H9 (cell line): ENCODE measurements around the gene TRANK1. TPM values are rescaled to one million over a fixed set of nuclear protein-coding genes. Genes with fewer than 3 reads are reported as not detected.

ENCODE experiments used
- DNase-seq: peaks from one replicate; pipeline ENCODE4 v3.0.0-alpha.2; 2017
- H2AFZ ChIP-seq: one replicate; pipeline ENCODE4 v1.6.1; 2013; ENCODE audit warnings: mild to moderate bottlenecking, low read length, control low read depth, moderate library complexity
- H2AK5ac ChIP-seq: 2 replicates; pipeline ENCODE4 v1.6.1; 2013; ENCODE audit warnings: low read length, control low read depth, mixed read lengths; ENCODE audit not compliant: insufficient read length
- H2BK120ac ChIP-seq: one replicate; pipeline ENCODE4 v1.6.1; 2013; ENCODE audit warnings: low read depth, mild to moderate bottlenecking, low read length, control low read depth, inconsistent platforms; ENCODE audit not compliant: poor library complexity, severe bottlenecking
- H2BK12ac ChIP-seq: 2 replicates; pipeline ENCODE4 v1.6.1; 2013; ENCODE audit warnings: low read length, control low read depth, mixed read lengths, low read depth; ENCODE audit not compliant: insufficient read length
- H2BK15ac ChIP-seq: 2 replicates; pipeline ENCODE4 v1.6.1; 2013; ENCODE audit warnings: low read depth, low read length, control low read depth
- H2BK20ac ChIP-seq: one replicate; pipeline ENCODE4 v1.6.1; 2013; ENCODE audit warnings: low read depth, mild to moderate bottlenecking, low read length, control low read depth, inconsistent platforms; ENCODE audit not compliant: poor library complexity, severe bottlenecking
- H2BK5ac ChIP-seq: 2 replicates; pipeline ENCODE4 v1.6.1; 2013; ENCODE audit warnings: low read length, control low read depth, mixed read lengths; ENCODE audit not compliant: insufficient read length
- H3K14ac ChIP-seq: 2 replicates; pipeline ENCODE4 v1.6.1; 2013; ENCODE audit warnings: low read length, control low read depth; ENCODE audit not compliant: insufficient read depth
- H3K18ac ChIP-seq: 2 replicates; pipeline ENCODE4 v1.6.1; 2013; ENCODE audit warnings: low read depth, mild to moderate bottlenecking, mixed read lengths, low read length, control low read depth; ENCODE audit not compliant: insufficient read length
- H3K23ac ChIP-seq: 2 replicates; pipeline ENCODE4 v1.6.1; 2013; ENCODE audit warnings: low read length, control low read depth, mixed read lengths, low read depth; ENCODE audit not compliant: insufficient read length
- H3K23me2 ChIP-seq: 2 replicates; pipeline ENCODE4 v1.6.1; 2013; ENCODE audit warnings: low read depth, mild to moderate bottlenecking, mixed read lengths, low read length, control low read depth; ENCODE audit not compliant: insufficient read length, poor library complexity, severe bottlenecking
- H3K27ac ChIP-seq: 2 replicates; pipeline ENCODE4 v1.5.1; 2013; ENCODE audit warnings: low read length, control low read depth, mixed read lengths, low read depth; ENCODE audit not compliant: insufficient read length
- H3K27me3 ChIP-seq: 2 replicates; pipeline ENCODE4 v1.6.1; 2013; ENCODE audit warnings: low read length, control low read depth, inconsistent platforms; ENCODE audit not compliant: insufficient read depth
- H3K4ac ChIP-seq: 2 replicates; pipeline ENCODE4 v1.6.1; 2013; ENCODE audit warnings: low read depth, mild to moderate bottlenecking, control low read depth, inconsistent platforms, low read length, moderate library complexity
- H3K4me1 ChIP-seq: 2 replicates; pipeline ENCODE4 v1.6.1; 2013; ENCODE audit warnings: low read length, control low read depth, inconsistent platforms; ENCODE audit not compliant: insufficient read depth
- H3K4me2 ChIP-seq: 2 replicates; pipeline ENCODE4 v1.6.1; 2013; ENCODE audit warnings: low read length, control low read depth, mixed read lengths; ENCODE audit not compliant: insufficient read length, insufficient read depth
- H3K56ac ChIP-seq: 2 replicates; pipeline ENCODE4 v1.6.1; 2013; ENCODE audit warnings: low read depth, mild to moderate bottlenecking, mixed read lengths, low read length, control low read depth; ENCODE audit not compliant: insufficient read length
- H3K79me1 ChIP-seq: 2 replicates; pipeline ENCODE4 v1.6.1; 2013; ENCODE audit warnings: low read depth, mild to moderate bottlenecking, moderate library complexity, low read length, control low read depth, inconsistent platforms; ENCODE audit not compliant: insufficient read depth, poor library complexity, severe bottlenecking
- H3K79me2 ChIP-seq: 2 replicates; pipeline ENCODE4 v1.6.1; 2013; ENCODE audit warnings: low read length, control low read depth, inconsistent platforms; ENCODE audit not compliant: insufficient read depth
- H3K9ac ChIP-seq: 2 replicates; pipeline ENCODE4 v1.6.1; 2013; ENCODE audit warnings: low read length, control low read depth, mixed read lengths; ENCODE audit not compliant: insufficient read length; ENCODE audit errors: extremely low read depth
- H3K9me3 ChIP-seq: one replicate; pipeline ENCODE4 v1.6.1; 2013; ENCODE audit warnings: low read depth, low read length, inconsistent platforms; ENCODE audit not compliant: control insufficient read depth
- H3T11ph ChIP-seq: one replicate; pipeline ENCODE4 v1.6.1; 2013; ENCODE audit warnings: mild to moderate bottlenecking, low read length, control low read depth, inconsistent platforms
- H4K20me1 ChIP-seq: one replicate; pipeline ENCODE4 v1.6.1; 2013; ENCODE audit not compliant: control insufficient read depth, insufficient read length, insufficient read depth
- H4K5ac ChIP-seq: 2 replicates; pipeline ENCODE4 v1.6.1; 2013; ENCODE audit warnings: low read depth, mild to moderate bottlenecking, mixed read lengths, low read length, control low read depth; ENCODE audit not compliant: insufficient read length
- H4K8ac ChIP-seq: replicated peaks from 2 replicates; pipeline ENCODE4 v1.6.1; 2013; ENCODE audit warnings: low read length, control low read depth, mixed read lengths, low read depth; ENCODE audit not compliant: insufficient read length
- H4K91ac ChIP-seq: 2 replicates; pipeline ENCODE4 v1.6.1; 2013; ENCODE audit warnings: low read depth, mild to moderate bottlenecking, moderate library complexity, mixed read lengths, low read length, control low read depth; ENCODE audit not compliant: insufficient read length
- H3K27ac Mint-ChIP-seq, 3 experiments: 2 replicates in 2 of 3; 3 replicates in 1 of 3; pipeline ENCODE4 v1.8.0; 2020 to 2021; ENCODE audit warnings: mixed read lengths in 3 of 3, mild to moderate bottlenecking in 1 of 3, moderate library complexity in 1 of 3
- H3K27me3 Mint-ChIP-seq: 2 replicates; pipeline ENCODE4 v1.8.0; 2021; ENCODE audit warnings: low read depth, mild to moderate bottlenecking, moderate library complexity, mixed read lengths
- H3K36me3 Mint-ChIP-seq, 3 experiments: 2 replicates in 2 of 3; 3 replicates in 1 of 3; pipeline ENCODE4 v1.8.0; 2020 to 2021; ENCODE audit warnings: low read depth in 3 of 3, mixed read lengths in 3 of 3; ENCODE audit not compliant: insufficient read depth in 1 of 3
- H3K4me1 Mint-ChIP-seq, 2 experiments: 2 replicates each; pipeline ENCODE4 v1.8.0; 2020; ENCODE audit warnings: mixed read lengths in 2 of 2
- H3K4me3 Mint-ChIP-seq, 2 experiments: 2 replicates in 1 of 2; 3 replicates in 1 of 2; pipeline ENCODE4 v1.8.0; 2020 to 2021; ENCODE audit warnings: mild to moderate bottlenecking in 2 of 2, mixed read lengths in 2 of 2, moderate library complexity in 1 of 2
- H3K9me3 Mint-ChIP-seq, 2 experiments: 2 replicates in 1 of 2; 3 replicates in 1 of 2; pipeline ENCODE4 v1.8.0; 2020; ENCODE audit warnings: mild to moderate bottlenecking in 2 of 2, mixed read lengths in 2 of 2, moderate library complexity in 1 of 2
- CTCF ChIP-seq: fragments of 200-600 bp; sonication (generic); conservative IDR thresholded peaks from 3 replicates; pipeline ENCODE4 v1.8.0; 2021; ENCODE audit warnings: antibody characterized with exemption, mild to moderate bottlenecking
- WGBS: extraction: QIAGEN DNeasy Blood & Tissue Kit; methylation state at CpG from one replicate; pipeline ENCODE4 v1.1.7; 2013; ENCODE audit warnings: missing lambda C conversion rate, low lambda C conversion rate, mixed read lengths; ENCODE audit not compliant: insufficient read length; ENCODE audit errors: extremely low coverage; 5-methylcytosine and 5-hydroxymethylcytosine counted together
- total RNA-seq: library from RNA; stranded (reverse); gene quantifications from 2 replicates; pipeline ENCODE4 v1.2.1, GENCODE V29; 2021

Gene TRANK1
- total RNA-seq, 1 experiment from 2014 or later, result 5.9 TPM

GRCh38 chr3:36969540-36970432 is 24.9 kb upstream of the TRANK1 start:
- Histone ChIP-seq H3K23me2 (no peaks in the 10 kb centered on the region), H2AK5ac (no peak overlapping the region), H2BK20ac (no peak overlapping the region), H3K56ac (no peak overlapping the region), H2BK12ac (no peak overlapping the region), H2AFZ (no peak overlapping the region), H3K4me1 (peaks cover 5% of the 10 kb centered on the region; the same call in 1 of the 2 replicates), H3K9me3 (no peaks in the 10 kb centered on the region), H2BK5ac (no peak overlapping the region), H3K79me1 (no peaks in the 10 kb centered on the region), H3K27me3 (no peaks in the 10 kb centered on the region), H4K91ac (no peak overlapping the region), H3K79me2 (no peaks in the 10 kb centered on the region), H3K18ac (no peak overlapping the region), H3K27ac (no peak overlapping the region), H3K14ac (no peak overlapping the region), H4K8ac (no peak overlapping the region), H3K4me2 (no peak overlapping the region), H2BK120ac (no peak overlapping the region), H3T11ph (no peak overlapping the region), H3K4ac (no peak overlapping the region), H4K5ac (no peak overlapping the region), H3K9ac (no peak overlapping the region), H4K20me1 (no peaks in the 10 kb centered on the region), H2BK15ac (no peak overlapping the region), H3K23ac (no peak overlapping the region)
- DNase-seq, result peak; percentile 60
- no peaks in the 10 kb centered on the region for H3K9me3 Mint-ChIP-seq
- H3K4me3 Mint-ChIP-seq, result no peak overlapping the region
- TF ChIP-seq CTCF, result no peak
- peaks cover 19 to 29% of the 10 kb centered on the region in 2 experiments for H3K4me1 Mint-ChIP-seq
- H3K36me3 Mint-ChIP-seq, result no peaks in the 10 kb centered on the region
- no peaks in the 10 kb centered on the region for H3K27me3 Mint-ChIP-seq
- peak overlapping the region in 2 of 3 experiments; percentile 77 to 95; a peak in 4 of 7 replicates for H3K27ac Mint-ChIP-seq
- WGBS, result no CpG with 5 or more reads among the region's 4 CpGs
